Activated gamma-delta T cell treated with anti-CD3 and anti-CD28 coated beads, Interleukin-2, amount 50 U/mL, for 16 hours (primary cell): ENCODE results near the gene SYNDIG1.
"Not testable (repeated sequence)": the region's sequence is repeated elsewhere in the genome, so short reads cannot be mapped to it uniquely, and the experiment has no call there.

Experiments
- DNase-seq: peaks from one replicate; pipeline ENCODE4 v3.0.0-alpha.2; 2020; ENCODE audit warnings: low read depth

The SYNDIG1 gene

DNA sequence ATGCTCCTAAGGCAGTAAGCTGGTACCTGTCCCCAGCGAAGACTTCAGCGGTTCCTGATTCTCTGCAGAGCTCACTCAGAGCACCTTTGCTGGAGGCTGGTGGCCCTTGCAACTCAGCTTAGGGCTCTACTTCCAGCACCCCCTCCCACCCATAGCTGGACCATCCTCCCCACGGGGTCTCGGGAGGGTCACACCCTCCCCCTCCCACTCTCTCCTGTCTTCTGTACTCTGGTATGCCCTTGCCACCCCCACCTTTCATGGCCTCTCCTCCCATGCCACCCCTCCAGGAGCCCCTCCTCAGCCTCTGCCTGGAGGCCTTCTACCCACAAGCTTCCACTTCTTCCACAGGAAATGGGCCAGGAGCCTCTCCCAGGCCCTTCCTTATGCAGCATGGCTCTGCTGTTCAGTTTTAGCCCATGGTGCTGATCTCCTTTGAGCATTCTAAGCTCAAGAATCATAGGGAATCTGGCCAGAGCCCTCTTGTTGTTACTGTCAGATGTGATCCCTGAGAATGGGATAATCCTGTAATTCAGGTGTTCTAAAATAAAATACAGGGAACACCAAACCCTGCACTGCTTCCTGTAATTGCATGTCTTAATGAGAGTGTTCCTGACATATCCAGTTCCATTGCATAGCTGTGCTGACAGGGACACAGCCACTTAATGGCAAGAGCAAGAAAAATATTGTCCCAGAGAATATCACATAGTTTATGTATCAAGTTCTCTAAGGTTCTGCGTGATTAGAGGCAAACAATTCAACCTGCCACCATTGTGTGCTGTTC lies 142.1 kb downstream of the SYNDIG1 start:
- DNase-seq = no peak

DNA sequence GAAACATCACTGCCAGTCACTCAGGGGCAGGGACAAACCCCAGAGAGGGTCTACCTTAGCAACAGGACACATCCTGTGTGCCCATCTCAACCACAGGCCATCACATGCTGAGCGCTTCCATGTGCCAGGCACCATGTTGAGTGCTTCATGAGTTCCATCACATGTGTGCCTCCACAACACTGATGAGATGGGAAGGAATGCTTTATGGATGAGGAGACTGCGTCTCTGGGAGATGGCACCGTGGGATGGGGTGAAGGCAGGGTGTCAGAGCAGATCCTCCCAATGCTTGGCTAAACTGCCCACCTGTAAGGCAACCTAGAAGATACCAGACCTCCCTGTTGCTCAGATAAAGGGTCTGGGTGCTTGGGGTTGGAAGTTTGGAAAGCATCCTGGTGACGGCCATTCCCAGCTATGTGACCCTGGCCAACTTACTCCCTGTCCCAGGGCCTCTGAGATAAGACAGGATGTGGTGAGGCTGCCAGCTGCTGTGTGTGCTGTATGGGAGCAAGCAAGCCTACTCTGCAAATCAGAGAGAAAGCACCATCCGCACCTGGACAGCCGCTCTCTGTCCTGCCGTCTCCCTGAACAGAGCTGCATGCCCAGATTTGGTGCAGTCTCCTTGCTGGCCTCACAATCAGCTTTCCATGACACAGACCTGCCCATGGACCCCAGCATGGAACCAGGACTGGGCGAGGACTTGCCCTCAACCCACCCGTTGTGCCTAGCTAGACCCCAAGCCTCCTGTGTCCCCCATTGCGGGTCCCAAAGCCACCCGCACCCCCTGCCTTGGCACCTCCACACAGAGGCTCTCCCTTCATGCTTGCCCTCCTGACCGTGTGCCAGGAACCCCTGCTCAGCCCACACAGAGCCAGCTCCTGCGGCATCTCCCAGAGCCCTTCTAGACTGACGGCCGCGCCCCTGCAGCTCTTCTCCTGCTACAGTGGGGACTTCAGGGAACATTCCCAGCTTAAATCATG lies 143.7 kb downstream of the SYNDIG1 start:
- no peak for DNase-seq

DNA sequence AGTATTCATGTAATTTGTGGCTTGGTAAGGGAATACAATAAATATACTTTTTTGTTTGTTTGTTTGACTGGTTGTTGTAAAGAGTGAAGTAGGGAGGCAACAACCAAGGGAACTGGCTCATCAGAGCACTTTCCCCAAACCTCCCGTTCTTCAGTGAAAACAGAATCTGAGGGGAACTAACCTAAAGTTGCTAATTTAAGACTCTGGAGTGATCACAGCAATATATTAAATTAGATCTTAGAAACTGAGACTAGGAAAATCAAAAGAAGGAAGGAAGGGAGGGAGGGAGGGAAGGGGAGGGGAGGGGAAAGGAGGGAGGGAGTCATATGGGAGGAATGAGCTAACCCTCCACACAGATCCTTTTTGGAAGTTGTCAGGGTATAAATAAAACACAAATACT lies 144.9 kb downstream of the SYNDIG1 start:
- no peak for DNase-seq

DNA sequence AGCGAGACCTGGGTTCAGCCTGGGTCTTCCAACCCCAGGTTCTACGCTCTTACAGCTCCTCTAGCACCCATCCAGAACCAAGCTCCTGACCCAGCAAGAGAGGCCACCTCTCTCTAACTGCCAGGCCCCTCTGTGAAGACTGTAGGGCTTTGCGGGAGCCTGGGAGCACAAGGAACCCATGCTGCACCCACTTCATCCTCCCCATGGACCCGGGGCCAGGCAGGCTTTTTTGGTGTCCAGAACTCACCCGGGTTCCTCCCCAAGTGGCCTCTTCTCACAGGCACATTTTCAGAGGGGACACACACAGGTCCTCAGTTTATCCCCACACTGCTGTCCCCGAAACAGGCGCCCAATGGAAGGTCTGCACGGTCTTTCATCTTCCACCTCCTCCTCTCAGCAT lies 145.9 kb downstream of the SYNDIG1 start:
- DNase-seq = no peak

DNA sequence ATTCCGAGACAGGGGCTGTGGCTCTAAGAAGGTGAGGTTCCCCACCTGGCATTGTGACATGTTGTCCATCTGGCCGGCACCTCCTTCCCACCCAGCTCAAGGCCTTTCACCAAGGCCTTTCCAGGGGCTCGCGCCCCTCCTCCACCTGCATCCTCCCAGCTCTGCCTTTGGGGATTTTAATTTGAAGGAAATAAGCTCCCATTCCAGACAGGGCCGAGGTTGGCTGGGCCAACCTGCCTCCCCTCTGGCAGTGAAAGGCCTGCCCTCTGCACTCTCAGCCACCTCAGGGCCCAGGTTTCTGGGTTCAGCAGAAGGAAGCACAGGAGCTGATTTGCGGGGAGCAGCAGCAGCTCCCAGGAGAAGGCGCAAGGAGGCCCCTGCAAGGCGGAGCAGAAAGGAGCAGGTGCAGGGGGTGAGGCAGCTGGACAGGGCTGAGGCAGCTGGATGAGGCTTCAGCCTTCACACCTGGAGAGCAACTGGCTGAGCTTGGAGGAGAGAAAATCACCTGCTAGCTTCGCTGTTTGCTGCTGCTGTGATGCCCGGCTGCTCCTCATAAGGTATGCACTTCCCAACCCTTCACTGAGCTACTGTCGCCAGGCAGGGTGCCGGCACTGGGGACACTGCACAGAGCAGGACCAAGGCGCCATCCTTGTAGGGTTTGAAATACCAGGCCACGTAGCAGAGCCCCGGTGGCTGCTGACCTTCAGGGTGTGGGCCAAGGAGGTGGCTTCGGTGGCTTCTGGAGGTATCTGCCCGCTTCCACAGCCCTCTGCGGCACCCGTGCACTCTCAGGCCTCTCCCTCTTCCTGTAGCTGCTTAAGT lies 147.0 kb downstream of the SYNDIG1 start:
- DNase-seq = no peak

DNA sequence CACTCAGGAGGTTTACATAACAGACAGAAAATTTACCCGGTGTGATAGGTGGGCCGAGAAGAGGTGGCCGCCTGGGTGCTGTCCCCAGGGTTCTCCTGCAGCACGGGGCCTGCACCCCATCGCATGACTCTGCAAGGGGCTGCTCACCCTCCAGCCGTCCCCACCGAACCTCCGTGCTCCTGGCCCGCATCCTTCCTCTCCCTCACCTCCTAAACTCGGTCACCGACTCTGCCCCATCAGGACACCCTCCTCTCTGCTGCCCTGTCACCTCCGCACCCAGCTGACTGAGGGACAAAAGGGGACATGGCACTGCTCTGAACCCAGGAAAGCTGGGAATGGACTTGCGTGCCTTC lies 147.6 kb downstream of the SYNDIG1 start:
- DNase-seq = no peak

DNA sequence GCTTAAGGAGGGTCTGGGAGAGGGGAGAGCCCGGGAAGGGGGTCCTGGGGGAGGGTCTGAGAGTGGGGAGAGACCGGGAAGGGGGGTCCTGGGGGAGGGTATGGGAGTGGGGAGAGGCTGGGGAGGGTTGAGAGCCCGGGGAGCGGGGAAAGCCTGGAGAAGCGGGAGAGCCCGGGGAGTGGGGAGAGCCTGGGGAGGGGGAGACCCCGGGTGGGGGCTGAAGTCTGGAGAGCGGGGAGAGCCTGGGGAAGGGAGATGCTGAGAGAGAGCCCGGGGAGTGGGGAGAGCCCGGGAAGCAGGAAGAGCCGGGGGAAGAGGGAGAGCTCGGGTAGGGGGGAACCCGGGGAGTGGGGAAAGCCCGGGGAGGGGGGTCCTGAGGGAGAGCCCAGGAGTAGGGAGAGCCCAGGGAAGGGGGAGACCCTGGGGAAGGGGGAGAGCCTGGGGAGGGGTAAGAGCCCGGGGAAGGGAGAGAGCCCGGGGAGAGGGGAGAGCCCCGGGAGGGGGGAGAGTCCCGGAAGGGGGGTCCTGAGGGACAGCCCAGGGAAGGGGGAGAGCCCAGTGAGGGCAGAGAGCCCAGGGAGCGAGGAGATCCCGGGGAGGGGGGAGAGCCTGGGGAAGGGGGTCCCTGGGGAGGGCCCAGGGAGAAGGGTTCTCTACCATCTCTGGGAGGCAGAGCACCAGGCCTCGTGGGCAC lies 148.5 kb downstream of the SYNDIG1 start:
- DNase-seq = no peak

DNA sequence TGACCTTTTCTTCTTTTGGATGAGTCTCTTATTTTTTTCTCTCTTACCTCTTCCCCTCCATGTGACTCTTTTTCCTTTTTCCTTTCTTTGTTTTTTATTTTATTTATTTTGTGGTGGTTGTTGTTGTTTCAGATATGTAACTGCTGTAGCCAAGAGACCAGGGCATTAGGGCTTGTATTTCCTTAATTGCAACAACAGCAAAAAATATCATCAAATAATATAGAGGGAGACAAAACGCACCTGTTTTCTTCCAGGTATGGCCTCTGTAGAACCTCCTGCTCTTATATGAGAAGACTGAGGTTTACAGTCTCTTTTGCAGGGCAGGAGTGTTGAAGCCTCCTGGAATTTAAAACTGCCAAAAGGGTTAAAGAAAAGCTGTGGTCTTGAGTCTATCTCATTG lies 149.3 kb downstream of the SYNDIG1 start:
- DNase-seq = no peak

DNA sequence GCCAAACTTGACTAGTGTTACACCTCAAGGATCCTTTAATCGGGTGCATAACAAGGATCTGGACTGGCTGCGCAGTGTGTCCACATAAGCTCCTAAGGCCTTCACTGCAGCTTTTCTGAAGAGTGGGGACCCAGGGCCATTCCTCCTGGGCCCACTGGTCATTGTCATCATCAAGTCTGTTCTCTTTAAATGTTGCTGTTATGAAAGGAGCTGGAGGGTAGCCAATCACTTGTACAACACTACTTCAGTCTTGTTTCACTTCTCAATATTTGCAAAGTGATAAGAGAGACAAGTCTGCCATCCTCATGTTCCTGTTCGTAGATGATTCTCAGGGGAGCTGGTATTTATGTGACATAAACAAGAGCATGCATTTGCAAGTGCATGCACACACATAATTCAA lies 149.8 kb downstream of the SYNDIG1 start:
- DNase-seq = no peak

DNA sequence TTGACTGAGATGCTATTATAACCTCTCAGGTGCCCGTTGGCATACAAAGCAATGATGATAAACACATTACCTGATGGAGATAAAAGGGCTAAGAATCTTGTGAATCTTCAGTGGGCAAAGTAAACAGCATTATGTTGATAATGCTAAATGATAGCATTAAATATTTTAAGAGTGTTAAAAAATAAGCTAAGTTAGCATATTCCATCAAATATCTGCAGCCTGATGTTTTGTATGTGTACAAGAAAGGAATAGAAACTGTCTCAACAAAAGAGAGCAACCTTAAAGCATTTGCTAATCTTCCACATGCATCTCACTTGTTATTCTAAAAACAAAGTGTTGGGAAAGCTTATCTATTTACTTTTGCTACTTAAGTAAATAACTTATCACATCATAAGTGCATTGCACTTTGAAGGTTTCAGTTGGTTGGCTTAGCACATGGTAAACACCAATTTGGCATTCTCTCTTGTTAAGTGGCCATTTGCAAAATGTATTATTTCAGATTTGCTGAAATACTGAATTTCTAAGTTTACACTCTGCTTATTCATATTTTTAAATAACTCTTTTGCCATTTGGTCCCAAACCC lies 151.6 kb downstream of the SYNDIG1 start:
- DNase-seq = no peak

DNA sequence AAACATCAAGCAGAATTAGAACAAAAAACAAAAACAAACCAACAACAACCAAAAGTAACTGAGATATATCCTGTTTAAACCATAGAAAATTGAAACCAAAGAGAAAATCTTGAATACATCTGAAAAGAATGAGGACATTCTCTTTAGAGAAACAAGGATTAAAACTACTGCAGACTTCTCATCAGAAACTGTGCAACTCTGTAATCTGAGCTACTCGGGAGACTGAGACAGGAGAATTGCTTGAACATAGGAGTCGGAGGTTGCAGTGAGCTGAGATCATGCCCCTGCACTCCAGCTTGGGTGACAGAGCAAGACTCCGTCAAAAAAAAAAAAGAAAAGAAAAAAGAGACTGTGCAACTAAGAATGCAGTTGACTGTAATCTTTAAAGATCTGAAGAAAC lies 153.4 kb downstream of the SYNDIG1 start:
- no peak for DNase-seq

DNA sequence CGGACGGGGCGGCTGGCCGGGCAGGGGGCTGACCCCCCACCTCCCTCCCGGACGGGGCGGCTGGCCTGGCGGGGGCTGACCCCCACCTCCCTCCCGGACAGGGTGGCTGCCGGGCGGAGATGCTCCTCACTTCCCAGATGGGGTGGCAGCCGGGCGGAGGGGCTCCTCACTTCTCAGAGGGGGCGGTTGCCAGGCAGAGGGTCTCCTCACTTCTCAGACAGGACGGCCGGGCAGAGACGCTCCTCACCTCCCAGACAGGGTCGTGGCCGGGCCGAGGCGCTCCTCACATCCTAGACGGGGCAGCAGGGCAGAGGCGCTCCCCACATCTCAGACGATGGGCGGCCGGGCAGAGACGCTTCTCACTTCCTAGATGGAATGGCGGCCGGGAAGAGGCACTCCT lies 156.7 kb downstream of the SYNDIG1 start:
- DNase-seq = not testable (repeated sequence)

DNA sequence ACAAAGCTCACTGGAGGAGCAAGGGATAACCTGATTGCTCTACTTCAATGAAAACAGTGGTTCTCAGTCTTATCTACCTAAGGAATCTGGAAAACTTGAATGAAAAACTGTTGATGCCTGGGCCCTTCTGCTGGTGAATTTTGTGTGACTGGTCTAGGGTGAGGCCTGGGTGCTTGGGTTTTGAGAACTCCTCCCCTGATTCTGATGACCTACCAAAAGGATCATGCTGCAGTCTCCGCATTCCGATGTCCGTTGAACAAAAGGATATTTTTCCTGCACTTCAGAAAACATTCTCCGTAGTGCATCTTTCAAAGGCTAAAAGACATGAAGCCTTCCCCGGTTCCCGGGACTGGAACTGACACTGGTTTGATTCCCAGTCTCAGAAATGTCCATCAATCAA lies 157.9 kb downstream of the SYNDIG1 start:
- no peak for DNase-seq

DNA sequence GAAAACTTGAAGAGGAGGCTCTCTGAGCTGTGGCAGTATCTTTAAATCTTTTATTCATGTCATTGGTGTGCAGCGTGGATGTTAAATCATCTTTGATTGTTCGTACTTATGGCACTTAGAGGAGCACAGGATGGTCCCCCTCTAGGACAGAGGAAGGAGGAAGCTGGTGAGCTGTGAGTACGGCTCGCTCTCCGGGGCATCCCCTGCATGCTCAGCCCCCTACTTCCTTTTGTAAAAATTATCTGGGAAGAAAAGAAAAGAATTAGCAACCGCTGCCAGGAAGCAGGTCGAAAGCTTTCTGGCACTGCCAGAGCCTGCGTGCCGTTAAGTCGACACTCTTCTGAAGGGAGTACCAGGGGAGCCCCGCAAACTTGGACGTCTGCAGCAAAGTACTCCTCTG lies 158.5 kb downstream of the SYNDIG1 start:
- no peak for DNase-seq

DNA sequence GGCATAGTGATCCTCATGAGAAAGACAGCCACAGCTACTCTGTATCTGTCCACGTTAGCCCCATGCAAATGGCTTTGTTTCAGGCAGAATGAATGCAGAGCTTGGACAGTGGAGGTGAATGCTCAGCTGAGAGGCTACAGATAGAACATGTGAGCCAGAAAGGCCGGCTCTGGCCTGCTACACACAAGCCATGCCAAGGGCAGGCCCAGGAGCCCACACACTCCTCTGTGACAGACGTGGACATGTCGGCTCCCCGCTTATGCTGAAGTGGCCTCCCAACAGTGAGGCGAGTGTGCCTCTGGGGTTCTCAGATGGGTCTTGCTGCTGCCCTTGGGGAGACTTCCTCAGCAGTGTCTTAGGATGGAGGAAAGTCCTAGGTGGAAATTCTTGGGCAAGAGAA lies 159.6 kb downstream of the SYNDIG1 start:
- DNase-seq = no peak

DNA sequence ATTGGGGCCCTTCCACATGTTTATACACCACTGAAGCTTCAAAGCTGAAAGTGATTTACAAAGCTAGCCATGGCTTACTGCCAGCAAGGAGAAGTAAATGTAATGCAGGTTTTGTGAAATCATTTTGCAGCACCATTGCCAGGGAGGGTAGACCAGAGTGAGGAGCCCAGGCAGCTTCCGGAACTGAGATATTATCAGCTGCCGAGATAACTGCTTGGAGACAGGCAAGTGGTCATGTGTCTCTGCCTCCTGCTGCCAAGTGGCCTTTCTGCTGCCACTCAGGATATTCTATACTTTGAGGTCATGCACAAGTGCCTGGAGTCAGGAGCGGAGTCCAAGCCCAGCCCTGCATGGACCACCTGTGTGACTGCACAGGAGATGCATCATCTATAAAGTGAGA lies 160.2 kb downstream of the SYNDIG1 start:
- DNase-seq = no peak

DNA sequence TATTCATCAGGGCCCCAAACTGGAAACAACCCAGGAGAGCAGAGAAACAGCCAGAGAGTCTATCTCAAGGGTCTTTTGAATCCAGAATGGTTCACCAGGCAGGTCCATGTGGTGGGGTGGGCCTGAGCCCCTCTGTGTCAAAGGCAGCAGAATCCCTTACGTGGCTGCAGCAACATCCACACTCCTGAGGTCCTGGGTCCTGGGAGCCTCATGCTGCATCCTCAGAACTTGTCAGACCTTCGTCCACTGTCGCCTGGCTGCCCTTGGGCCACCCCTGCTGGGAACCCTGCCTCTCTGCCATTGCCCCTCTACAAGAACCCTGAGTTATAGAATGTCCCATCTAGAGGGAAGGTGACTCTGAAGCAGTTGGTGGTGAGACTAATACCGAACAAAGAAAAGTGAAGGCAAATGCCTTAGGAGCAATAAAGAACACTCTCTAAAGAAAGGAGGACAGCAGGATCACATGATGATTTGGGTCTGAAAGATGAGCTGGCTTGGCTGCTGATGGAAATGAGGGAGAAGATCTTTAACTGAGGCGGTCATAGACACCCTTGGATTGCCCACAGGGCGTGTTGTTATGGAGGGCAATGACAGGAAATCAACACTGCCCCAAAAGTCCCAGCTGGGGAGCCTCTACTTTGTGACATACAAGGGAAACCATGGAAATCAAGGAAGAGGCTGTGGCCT lies 161.2 kb downstream of the SYNDIG1 start:
- no peak for DNase-seq

DNA sequence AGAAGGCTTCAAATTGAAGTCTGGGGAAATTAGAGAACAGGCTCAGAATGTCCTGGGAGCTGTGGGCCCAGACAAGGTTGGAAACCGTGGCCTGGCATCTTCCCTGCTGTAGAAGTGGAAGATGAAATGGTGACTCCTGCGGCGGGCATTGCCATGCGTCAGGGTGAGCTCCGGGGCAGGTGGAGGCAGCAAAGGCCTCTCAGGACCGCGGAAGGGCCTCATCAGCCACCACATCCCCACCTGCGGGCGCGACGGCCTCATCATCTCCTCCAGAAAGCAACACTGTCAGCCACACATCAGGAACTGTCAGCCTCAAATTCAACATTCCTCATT lies 161.7 kb downstream of the SYNDIG1 start:
- DNase-seq = no peak

DNA sequence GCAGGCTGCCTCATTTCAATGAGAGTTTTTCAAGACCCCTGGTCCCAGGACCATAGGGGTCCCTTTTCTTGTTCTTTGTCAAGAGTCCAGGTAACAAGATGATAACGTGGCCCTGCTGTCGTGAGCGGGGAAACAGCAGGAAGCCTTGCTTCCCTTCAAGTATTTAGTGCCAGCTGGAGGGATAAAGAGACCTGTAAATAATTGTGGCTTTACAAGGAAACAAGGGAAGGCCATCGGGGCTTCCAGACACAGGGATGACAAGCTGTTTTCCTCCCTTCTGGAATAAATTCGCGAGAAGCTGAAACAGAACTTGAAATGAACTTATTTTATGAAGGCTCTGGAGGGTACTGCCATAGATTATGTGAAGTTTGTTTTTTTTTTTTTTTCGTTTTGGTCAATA lies 163.2 kb downstream of the SYNDIG1 start:
- no peak for DNase-seq

DNA sequence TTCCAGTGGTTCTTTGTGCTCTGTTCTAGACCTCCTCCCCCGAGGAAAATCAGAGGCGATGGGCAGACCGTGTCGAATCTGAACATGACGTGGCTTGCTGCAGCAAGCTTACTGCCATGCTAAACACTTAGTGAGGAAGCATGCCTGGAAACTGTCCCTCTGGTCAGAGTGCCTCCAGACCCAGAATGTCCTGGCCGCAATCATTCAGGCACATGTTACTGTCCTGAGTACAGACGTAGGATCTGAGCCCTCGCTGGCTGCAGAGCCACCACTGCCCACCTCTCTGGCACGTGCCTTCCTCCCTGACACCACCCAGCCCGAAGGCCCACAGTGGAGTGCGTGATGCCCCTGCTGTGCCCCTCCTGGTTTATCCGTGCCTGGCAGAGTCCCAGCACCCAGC lies 163.6 kb downstream of the SYNDIG1 start:
- DNase-seq = no peak

DNA sequence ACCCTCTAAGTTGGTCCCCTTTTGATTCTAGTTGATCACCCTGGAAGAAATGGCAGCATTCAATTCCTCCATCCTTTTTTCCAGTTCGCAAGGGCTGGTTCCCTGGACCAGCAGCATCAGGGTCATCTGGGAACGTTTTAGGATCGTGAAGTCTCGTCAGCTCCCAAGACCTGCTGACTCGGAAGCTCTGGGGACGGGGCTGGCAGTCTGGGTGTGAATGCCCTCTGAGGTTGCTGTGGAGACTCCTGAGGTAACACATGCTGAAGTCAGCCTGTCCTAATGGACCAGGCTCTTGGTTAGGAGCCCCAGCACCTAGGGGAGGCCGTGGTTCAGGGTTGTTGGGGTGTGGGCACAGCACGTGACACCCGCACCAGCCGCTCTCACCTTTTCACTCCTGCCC lies 164.1 kb downstream of the SYNDIG1 start:
- DNase-seq = no peak
